GM19240 (cell line): ENCODE data around the gene ADAMTS10.
A peak's percentile ranks its signal among the peaks of the same experiment; 100 is the strongest.
"Not testable (repeated sequence)": the region's sequence is repeated elsewhere in the genome, so short reads cannot be mapped to it uniquely, and the experiment has no call there.

ENCODE experiments used
- DNase-seq: peaks from one replicate; pipeline ENCODE4 v3.0.0; 2011; ENCODE audit warnings: low spot score; ENCODE audit not compliant: insufficient read length

ADAMTS10 gene

DNA sequence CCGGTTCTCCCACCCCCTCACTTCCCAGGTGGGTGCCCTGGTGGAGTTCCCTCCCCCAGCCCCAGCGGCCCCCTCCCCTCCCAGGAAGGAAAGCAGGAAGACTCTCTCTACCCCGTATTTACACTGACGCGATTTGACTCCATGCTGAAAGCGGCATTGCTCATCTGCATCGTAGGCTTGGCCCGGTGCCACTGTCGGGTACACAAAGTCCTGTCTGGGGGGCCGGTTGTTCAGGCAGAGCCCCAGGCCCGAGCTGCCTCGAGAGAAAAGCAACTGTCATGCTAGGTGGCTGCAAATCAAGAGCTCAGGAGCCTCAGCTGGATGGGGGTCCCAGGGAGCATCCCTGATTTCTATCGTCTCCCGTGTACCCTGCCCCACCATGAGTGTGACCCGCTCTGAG lies 14.9 kb downstream of the ADAMTS10 start:
- no peak for DNase-seq

DNA sequence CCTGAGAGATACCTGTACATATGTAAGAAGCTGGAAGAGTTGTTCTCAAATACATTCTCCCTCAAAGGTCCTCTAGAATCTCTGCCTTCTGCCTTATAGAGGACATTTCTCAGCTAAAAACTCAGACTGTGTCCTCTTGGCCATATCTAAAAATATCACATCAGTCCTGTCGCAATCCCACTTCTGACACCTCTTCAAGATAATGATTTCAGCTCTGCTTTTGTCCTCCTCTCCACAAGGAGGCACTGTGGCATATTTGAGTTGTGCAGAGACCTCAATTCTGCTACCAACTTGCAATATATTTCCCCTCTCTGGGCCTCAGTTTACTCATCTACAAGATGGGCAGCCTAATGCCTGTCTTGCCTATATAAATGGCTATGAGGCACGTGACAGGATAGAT lies 16.6 kb downstream of the ADAMTS10 start:
- no peak for DNase-seq

DNA sequence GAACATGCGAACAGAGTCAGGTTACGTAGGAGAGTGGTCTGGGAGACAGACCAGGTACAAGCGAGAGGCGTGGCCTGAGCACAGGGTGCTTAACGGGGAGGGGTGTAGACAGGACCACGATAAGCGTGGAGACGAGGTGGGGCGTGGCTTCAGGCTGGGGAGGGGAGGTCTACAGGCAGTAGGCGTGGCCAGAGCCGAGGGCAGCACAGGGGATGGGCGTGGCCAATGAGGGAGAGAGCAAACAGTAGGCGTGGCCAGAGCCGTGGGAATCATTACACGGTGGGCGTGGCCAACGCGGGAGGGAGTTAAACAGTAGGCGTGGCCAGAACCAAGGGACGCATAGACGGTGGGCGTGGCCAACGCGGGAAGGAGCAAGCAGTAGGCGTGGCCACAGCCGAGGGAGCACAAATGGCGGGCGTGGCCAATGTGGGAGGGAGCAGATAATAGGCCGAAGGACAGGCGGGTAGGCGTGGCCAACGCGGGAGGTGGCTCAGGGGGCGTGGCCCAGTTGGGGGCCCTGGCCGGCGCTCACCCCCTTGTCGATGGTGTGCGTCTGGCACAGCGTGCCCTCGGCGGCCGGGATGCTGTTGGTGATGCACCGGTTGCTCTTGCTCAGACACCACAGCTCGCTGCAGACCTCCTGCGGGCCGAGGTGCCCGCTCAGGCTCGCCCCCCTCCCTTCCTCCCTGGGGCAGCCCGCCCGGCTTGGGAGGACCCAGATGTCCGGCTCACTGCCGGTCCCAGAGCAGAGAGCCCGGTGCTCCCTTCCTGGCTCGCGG lies 18.1 kb downstream of the ADAMTS10 start:
- no peak for DNase-seq

- no peak for DNase-seq
Observed at GRCh38 chr19:8589177-8589714, 21.3 kb downstream of the ADAMTS10 start.

GRCh38 chr19:8585894-8586750 lies 24.4 kb downstream of the ADAMTS10 start:
- no peak for DNase-seq

- no peak for DNase-seq
Observed at GRCh38 chr19:8584965-8585893, 25.3 kb downstream of the ADAMTS10 start.

DNA sequence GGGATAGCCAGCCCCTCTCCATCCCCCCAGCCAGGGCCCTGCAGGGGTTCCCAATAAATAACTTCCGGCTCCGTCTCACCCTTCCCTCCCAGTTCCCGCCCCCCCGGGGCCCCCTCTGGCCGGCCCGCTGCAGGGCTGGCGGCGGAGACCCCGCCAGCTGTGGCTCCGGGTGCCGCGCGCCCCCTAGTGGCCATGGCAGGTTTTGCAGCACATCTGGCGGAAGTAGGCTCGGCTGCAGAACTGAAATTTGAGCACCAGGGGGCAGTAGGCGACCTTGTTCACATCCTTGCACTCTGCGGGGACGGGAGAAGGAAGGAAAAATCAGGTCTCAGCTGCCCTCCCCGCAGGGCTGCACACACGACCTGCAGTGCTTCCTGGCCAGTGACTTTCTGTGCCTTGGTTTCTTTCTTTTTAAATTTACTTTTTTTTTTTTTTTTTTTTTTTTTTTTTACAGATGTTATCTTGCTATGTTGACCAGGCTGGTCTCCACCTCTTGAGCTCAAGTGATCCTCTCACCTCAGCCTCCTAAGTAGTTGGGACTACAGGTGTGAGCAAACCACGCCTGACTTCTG lies 29.7 kb downstream of the ADAMTS10 start:
- peak; percentile 84 for DNase-seq

DNA sequence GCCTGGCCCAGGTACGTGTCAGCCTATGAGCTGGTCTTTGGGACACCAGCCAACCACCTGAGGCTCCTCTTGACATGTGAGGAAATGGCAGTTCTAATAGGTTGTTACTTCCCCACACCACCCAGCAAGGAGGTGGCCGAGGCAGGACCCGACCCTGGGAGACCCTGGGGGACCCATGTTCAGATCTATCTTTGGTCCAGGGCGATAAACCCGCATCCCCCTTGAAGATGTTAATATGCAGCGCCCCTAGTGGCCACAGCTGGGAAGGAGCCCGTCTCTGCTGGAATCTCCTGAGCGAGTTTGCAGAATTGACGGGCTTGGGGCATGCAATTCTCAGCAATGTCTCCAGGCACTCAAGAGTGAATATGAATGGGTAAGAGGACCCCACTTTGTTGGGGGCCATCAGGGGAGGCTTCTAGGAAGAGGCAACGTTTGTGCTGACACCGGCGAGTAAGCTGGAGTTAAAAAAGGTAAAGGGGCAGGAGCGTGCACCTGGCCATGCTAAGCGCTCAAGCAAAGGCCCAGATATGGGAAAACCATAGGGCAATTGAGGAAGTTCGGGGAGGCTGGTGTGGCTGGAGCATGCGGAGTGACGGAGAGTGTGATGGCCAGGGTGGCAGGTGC lies 31.8 kb downstream of the ADAMTS10 start:
- DNase-seq: peak; percentile 61

DNA sequence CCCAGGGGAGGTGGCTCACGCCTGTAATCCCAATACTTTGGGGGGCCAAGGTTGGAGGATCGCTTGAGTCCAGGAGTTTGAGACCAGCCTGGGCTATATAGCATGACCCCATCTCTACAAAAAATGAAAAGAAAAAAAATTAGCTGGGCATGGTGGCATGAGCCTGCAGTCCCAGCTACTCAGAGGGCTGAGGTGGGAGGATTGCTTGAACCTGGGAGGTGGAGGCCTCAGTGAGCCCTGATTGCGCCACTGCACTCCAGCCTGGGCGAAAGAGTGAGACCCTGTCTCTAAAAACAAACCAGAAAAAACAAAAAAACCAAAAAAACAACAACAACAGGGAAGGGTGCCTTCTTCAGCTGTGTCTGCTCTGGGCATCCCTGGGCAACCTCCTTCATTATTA lies 32.8 kb downstream of the ADAMTS10 start:
- DNase-seq: no peak

DNA sequence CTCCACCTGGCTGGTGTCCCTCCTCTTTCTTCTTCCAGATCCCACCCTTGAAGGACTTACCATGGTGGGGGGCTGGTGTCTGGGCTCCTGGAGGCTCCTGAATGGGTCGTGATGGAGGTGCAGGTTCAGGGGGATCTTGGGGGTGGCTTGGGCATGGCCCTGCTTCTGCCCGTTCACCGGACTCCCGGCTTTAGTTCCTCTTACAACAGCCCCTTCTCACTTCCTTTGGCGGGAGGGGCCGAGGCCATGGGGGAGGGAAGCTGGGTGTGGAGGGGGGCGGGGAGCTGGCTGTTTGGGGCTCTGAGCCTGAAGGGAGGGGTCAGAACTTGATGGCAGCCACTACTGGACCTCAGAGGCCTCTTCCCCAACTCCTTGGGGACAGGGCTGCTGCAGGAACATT lies 33.3 kb downstream of the ADAMTS10 start, which contains the start of gene MYO1F:
Gene MYO1F, minus strand, starts transcription at position 196 of the 400 bp plus-strand sequence. Its CDS starts 133 bp downstream, at position 63.
- DNase-seq: no peak

GRCh38 chr19:8576273-8576993 lies 34.1 kb downstream of the ADAMTS10 start:
- no peak for DNase-seq

GRCh38 chr19:8575467-8575997 lies 35.0 kb downstream of the ADAMTS10 start:
- no peak for DNase-seq

- DNase-seq: not testable (repeated sequence)
Observed at GRCh38 chr19:8574619-8574922, 35.9 kb downstream of the ADAMTS10 start.

DNA sequence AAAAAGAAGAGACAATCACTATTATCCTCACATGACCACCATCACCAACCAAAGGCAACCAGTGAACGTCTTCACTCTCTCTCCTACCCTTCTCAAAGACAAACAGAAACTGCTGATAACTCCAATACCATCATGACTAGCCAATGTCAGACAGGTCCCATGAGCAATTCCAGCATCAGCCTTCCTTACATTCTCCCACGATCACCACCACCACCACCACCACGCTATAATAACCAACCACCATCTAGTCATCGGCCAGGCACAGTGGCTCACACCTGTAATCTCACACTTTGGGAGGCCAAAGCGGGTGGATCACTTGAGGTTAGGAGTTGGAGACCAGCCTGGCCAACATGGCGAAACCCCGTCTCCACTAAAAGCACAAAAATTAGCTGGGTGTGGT lies 37.2 kb downstream of the ADAMTS10 start:
- no peak for DNase-seq

- DNase-seq: no peak
Observed at GRCh38 chr19:8571006-8571411, 39.5 kb downstream of the ADAMTS10 start.

DNA sequence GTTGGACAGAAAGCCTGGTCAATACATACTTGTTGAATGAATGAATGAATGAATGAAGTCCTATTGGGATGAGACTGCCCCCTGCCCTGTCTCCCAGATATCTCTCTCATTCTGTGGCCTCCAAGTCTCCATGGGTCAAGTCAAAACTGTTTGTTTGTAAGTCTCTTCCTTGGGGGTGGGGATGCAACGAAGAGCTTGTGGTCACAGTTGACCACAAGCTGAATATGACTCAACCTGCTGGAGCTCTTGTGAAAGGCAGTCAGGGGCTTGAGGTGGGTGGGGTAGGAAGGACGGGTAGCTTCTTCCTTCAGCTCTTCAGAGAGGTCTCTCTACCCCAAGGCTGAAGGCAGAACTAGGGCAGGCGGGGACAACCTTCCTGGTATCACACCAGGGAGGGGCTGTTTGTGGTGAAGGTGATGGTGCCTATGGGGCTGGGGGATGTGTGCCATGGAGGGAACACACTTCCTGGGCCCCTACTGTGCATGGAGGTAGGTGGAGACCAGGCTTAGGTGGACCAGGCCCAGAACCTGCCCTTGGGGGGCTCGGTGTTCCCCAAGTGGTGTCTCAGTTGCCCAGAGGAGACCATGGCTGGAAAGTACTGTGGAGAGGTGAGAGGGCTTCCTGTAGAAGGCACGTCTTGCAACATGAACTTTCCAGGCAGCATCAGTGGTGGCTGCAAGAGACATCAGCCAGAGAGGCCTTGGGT lies 41.3 kb downstream of the ADAMTS10 start:
- DNase-seq: peak; percentile 86

GRCh38 chr19:8567522-8568172 lies 42.9 kb downstream of the ADAMTS10 start:
- DNase-seq: no peak

DNA sequence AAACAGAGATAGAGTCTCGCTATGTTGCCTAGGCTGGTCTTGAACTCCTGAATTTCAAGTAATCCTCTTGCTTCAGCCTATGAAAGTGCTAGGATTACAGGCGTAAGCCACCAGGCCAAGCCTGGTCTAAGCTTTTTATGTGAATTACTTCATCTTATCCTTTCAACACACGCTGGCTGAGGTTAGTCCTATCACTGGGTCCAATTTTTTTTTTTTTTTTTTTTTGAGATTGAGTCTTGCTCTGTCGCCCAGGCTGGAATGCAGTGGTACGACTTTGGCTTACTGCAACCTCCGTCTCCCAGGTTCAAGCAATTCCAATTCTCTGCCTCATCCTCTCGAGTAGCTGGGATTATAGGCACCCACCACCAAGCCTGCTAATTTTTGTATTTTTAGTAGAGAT lies 43.7 kb downstream of the ADAMTS10 start:
- DNase-seq: no peak
